Effector CD4-positive, alpha-beta T cell (primary cell): ENCODE data around the gene HIRIP3.
"Not testable (repeated sequence)": the region's sequence is repeated elsewhere in the genome, so short reads cannot be mapped to it uniquely, and the experiment has no call there.

Experiments
- DNase-seq: peaks from one replicate; pipeline ENCODE4 v3.0.0-alpha.2; 2020
- total RNA-seq: gene quantifications from one replicate; lab custom pipeline; 2026; lab: John Stamatoyannopoulos, UW

Gene HIRIP3
- 18.0 reads per million, percentile 44 among the genes with 10 or more reads in this experiment for total RNA-seq

GRCh38 chr16:29995324-29995910 is at the start of gene HIRIP3:
Gene HIRIP3, minus strand, starts transcription at chr16:29995617. Its CDS starts 12 bp downstream, at chr16:29995605.
- peak; percentile 84 for DNase-seq

- DNase-seq, result no peak
Measured at GRCh38 chr16:30041841-30042240, 46.4 kb upstream of the HIRIP3 start.

- not testable (repeated sequence) for DNase-seq
Measured at GRCh38 chr16:30040690-30041089, 45.3 kb upstream of the HIRIP3 start.

GRCh38 chr16:30040221-30040620 is 44.8 kb upstream of the HIRIP3 start:
- DNase-seq, result no peak

- DNase-seq, result no peak
Measured at GRCh38 chr16:30033270-30033669, 37.9 kb upstream of the HIRIP3 start.

- peak; percentile 47 for DNase-seq
Measured at GRCh38 chr16:30032083-30032819, 36.8 kb upstream of the HIRIP3 start.

GRCh38 chr16:30031477-30031918 is 36.1 kb upstream of the HIRIP3 start:
- no peak for DNase-seq

GRCh38 chr16:30030841-30031413 is 35.5 kb upstream of the HIRIP3 start, which contains the start of gene TLCD3B:
Gene TLCD3B, minus strand, starts transcription at chr16:30031271. Its CDS starts 744 bp downstream, at chr16:30030527.
- DNase-seq, result no peak

GRCh38 chr16:30030011-30030685 is 34.7 kb upstream of the HIRIP3 start:
- DNase-seq, result no peak

- DNase-seq, result no peak
Measured at GRCh38 chr16:30028438-30029076, 33.1 kb upstream of the HIRIP3 start.

- DNase-seq, result no peak
Measured at GRCh38 chr16:30027588-30028437, 32.4 kb upstream of the HIRIP3 start.

- DNase-seq, result no peak
Measured at GRCh38 chr16:30026449-30026848, 31.0 kb upstream of the HIRIP3 start.

GRCh38 chr16:30025574-30025973 is 30.2 kb upstream of the HIRIP3 start:
- no peak for DNase-seq

- DNase-seq, result no peak
Measured at GRCh38 chr16:30025156-30025555, 29.7 kb upstream of the HIRIP3 start.

GRCh38 chr16:30024451-30024850 is 29.0 kb upstream of the HIRIP3 start:
- DNase-seq, result no peak

GRCh38 chr16:30023586-30023985 is 28.2 kb upstream of the HIRIP3 start:
- DNase-seq, result no peak

GRCh38 chr16:30022887-30023286 is 27.5 kb upstream of the HIRIP3 start, which contains the start of gene C16orf92:
Gene C16orf92, plus strand, starts transcription at chr16:30023198. Its CDS starts 143 bp downstream, at chr16:30023341.
- DNase-seq, result no peak

- DNase-seq, result no peak
Measured at GRCh38 chr16:30018731-30019158, 23.3 kb upstream of the HIRIP3 start.

GRCh38 chr16:30017937-30018336 is 22.5 kb upstream of the HIRIP3 start:
- DNase-seq, result not testable (repeated sequence)

GRCh38 chr16:30017277-30017656 is 21.9 kb upstream of the HIRIP3 start:
- no peak for DNase-seq

GRCh38 chr16:30016555-30017276 is 21.3 kb upstream of the HIRIP3 start:
- DNase-seq, result no peak
